RWPE2 (cell line): ENCODE data around the gene LARP6.

Experiments used
- ATAC-seq: fragments of 200-7000 bp; cut with Tn5 transposase; 3 replicates; pipeline ENCODE4 v1.9.1; 2021; ENCODE audit warnings: low read depth
- DNase-seq: peaks from one replicate; pipeline ENCODE4 v3.0.0-alpha.2; 2020; ENCODE audit warnings: low spot score
- H3K27ac ChIP-seq: fragments of 450-650 bp; 2 replicates; pipeline ENCODE4 v1.5.1; 2017; ENCODE audit warnings: mild to moderate bottlenecking; ENCODE audit not compliant: poor library complexity, severe bottlenecking
- H3K27me3 ChIP-seq: fragments of 250-450 bp; sonication (Bioruptor Pico); 2 replicates; pipeline ENCODE4 v1.5.1; 2021; ENCODE audit warnings: mild to moderate bottlenecking, moderate library complexity; ENCODE audit not compliant: insufficient read depth, poor library complexity, severe bottlenecking
- H3K36me3 ChIP-seq: fragments of 250-450 bp; sonication (Bioruptor Pico); 2 replicates; pipeline ENCODE4 v1.5.1; 2020; ENCODE audit warnings: low read depth, mild to moderate bottlenecking, moderate library complexity
- H3K4me1 ChIP-seq: fragments of 250-450 bp; sonication (Bioruptor Pico); 2 replicates; pipeline ENCODE4 v1.5.1; 2021; ENCODE audit warnings: mild to moderate bottlenecking, moderate library complexity; ENCODE audit not compliant: insufficient read depth, poor library complexity, severe bottlenecking
- H3K4me3 ChIP-seq: fragments of 250-450 bp; sonication (Bioruptor Pico); 2 replicates; pipeline ENCODE4 v1.5.1; 2021; ENCODE audit warnings: mild to moderate bottlenecking, moderate library complexity; ENCODE audit not compliant: severe bottlenecking
- H3K9me3 ChIP-seq: fragments of 250-450 bp; sonication (Bioruptor Pico); 2 replicates; pipeline ENCODE4 v1.5.1; 2021; ENCODE audit warnings: mild to moderate bottlenecking, moderate library complexity; ENCODE audit not compliant: severe bottlenecking
- TF ChIP-seq, protein P1 (sequence below): fragments of 450-650 bp; IDR thresholded peaks from one replicate; pipeline ENCODE4 v1.5.1; 2017; ENCODE audit warnings: mild to moderate bottlenecking, moderate library complexity; ENCODE audit not compliant: poor library complexity, severe bottlenecking

Gene LARP6

DNA sequence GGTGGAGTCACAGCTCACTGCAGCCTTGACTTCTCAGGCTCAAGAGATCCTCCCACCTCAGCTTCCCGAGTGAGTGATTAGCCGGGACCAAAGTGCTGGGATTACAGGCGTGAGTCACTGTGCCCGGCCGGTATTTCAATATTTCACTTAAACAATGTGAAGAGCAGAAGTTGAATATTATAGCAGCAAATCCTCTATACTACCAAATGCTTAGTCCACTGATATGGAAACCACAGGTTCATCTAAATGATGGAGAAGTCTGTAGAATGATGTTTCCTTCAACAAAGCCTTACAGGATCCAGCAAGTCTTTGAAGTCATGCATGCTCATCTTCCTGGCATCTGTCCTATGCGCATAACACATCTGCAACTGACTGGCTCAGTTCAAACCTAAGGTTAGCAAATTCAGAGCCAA, 70.3 kb downstream of the LARP6 start:
- H3K27ac ChIP-seq: peak overlapping the region; percentile 75
- no peaks in the 10 kb centered on the region for H3K27me3 ChIP-seq
- TF ChIP-seq, protein P1, sequence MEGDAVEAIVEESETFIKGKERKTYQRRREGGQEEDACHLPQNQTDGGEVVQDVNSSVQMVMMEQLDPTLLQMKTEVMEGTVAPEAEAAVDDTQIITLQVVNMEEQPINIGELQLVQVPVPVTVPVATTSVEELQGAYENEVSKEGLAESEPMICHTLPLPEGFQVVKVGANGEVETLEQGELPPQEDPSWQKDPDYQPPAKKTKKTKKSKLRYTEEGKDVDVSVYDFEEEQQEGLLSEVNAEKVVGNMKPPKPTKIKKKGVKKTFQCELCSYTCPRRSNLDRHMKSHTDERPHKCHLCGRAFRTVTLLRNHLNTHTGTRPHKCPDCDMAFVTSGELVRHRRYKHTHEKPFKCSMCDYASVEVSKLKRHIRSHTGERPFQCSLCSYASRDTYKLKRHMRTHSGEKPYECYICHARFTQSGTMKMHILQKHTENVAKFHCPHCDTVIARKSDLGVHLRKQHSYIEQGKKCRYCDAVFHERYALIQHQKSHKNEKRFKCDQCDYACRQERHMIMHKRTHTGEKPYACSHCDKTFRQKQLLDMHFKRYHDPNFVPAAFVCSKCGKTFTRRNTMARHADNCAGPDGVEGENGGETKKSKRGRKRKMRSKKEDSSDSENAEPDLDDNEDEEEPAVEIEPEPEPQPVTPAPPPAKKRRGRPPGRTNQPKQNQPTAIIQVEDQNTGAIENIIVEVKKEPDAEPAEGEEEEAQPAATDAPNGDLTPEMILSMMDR: no peak
- H3K4me3 ChIP-seq: no peak overlapping the region
- H3K4me1 ChIP-seq: peaks cover 44% of the 10 kb centered on the region
- peak; percentile 82 for DNase-seq
- H3K36me3 ChIP-seq: no peaks in the 10 kb centered on the region
- ATAC-seq: peak; percentile 74
- H3K9me3 ChIP-seq: no peaks in the 10 kb centered on the region

DNA sequence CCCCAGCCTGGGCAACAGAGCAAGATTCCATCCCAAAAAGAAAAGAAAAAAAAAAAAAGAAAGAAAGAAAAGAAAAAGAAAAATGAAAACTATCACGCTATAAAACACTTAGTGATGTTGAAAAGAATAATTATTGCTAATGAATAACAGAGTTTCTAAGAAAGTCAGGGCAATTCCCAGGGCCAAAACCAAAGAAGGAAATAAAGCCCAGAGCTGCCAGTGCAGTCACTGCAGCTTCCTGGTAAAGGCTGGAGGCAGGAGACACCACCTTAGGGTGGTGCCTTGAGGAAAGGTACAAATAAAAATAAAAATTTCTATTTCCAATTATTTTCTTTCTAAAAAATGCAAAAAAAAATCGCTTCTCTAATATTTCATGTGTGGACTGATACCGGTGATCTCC, 70.9 kb downstream of the LARP6 start:
- no peak for DNase-seq
- Histone ChIP-seq H3K27ac (peak overlapping the region; percentile 75), H3K4me1 (peaks cover 44% of the 10 kb centered on the region), H3K36me3 (no peaks in the 10 kb centered on the region), H3K9me3 (no peaks in the 10 kb centered on the region), H3K4me3 (no peak overlapping the region), H3K27me3 (no peaks in the 10 kb centered on the region)
- ATAC-seq: no peak
- TF ChIP-seq, protein P1: no peak

DNA sequence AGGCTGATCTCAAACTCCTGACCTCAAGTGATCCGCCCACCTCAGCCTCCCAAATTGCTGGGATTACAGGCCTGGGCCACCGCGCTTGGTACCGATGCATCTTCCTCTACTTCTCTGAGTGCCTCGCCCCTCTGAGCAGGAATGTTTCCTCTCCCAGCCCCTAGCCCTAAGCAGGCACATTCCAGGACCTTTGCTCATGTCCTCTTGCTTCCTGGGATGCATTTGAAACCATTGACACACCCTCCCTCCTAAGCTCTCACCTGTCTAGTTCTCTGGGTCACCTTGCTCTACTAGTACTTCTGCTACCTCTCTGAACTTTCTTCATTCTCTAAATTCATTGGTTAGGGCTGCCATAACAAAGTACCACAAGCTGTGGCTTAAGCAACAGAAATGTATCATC, 72.7 kb downstream of the LARP6 start:
- DNase-seq (peak; percentile 87), ATAC-seq (peak; percentile 88)
- Histone ChIP-seq H3K36me3 (no peaks in the 10 kb centered on the region), H3K4me1 (peaks cover 44% of the 10 kb centered on the region), H3K27me3 (no peaks in the 10 kb centered on the region), H3K9me3 (no peaks in the 10 kb centered on the region), H3K27ac (peak overlapping the region; percentile 75), H3K4me3 (no peak overlapping the region)
- TF ChIP-seq, protein P1: no peak
